Occipital lobe (tissue), 2 donors: ENCODE data around the gene FEZ2. TPM values are rescaled to one million over a fixed set of nuclear protein-coding genes. Genes with fewer than 3 reads are reported as not detected.

Source experiments
- DNase-seq: peaks from one replicate; lab custom pipeline; 2025; lab: John Stamatoyannopoulos, UW
- total RNA-seq: library from RNA; depleted of rRNA; stranded (reverse); fragments of >200 nt; gene quantifications from one replicate; pipeline ENCODE4 v1.2.3, GENCODE V29; 2014

Gene FEZ2
- total RNA-seq, 1 donor from 2014 or later = 54.3 TPM

DNA sequence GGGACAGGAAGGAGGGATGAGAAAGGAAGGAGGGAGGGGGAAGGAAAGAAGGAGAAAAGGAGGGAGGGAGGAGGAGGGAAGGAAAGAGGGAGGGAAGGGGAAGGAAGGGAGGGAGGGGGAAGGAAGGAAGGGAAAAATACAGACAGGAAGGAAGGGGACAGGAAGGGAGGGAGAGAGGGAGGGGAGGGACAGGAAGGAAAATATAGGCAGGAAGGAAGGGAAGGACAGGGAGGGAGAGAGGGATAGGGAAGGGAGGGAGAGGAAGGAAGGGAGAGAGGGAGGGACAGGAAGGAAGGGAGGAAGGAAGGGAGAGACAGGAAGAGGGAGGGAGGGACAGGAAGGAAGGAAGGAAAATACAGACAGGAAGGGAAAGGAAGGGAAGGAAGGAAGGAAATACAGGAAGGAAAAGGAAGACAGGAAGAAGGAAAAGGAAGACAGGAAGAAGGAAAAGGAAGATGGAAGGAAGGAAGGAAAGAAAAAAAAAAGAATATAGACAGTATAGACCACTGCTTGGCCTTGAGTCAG lies 63.6 kb downstream of the FEZ2 start:
- no peak for DNase-seq

DNA sequence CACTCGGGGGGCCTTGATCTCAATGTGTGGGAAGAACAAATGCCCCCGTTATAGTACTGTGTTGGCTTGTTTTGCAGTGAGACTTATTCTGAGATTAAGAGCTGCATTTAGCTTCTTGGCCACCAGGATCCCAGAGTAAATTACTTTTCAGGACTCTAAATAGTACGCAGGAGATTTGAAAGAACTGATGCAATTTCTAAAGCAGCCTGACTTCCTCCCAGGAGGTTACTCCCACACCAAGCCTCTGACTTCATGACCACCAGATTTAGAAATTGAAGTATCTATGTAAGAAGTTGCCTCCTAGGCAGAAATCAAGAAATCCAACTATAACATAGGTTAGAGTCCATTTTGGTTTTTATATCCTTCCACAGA lies 67.0 kb downstream of the FEZ2 start:
- DNase-seq = no peak

DNA sequence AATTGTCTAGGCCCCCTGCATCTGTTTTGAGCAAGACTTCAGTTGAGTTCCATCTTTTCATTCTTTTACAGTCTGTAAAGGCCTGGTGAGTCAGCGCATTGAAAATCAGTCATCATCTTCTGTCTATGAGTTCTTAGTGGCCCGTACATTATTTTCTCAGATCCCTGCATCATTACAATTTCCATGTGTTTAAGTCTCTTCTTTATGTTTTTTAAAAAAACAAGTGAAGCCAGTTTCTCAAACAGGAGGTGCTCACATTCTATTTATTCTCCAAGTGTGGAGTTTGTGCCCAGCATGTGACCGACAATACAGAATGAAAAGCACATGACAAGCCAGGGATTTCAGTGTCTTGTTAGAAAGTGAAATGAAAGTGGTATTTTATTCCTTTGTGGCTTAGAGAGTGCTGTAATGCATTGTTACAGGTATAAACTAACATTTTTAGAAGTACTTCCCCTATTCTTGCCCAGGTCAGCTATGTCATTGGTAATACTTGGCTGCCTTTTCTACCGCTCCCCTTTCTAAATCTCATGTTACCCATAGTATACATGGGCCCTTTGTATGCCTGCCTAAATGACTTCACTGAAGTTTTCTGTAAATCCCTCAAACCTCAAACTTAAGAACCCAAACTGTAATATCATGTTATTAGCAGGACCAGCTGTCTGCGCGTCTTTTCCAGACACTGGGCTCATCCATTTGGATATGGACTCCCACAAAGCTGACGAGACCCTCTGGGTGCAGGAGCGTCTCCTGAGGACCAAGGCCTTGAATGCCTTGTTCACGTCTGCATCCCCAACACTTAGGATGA lies 67.6 kb downstream of the FEZ2 start:
- DNase-seq = no peak

DNA sequence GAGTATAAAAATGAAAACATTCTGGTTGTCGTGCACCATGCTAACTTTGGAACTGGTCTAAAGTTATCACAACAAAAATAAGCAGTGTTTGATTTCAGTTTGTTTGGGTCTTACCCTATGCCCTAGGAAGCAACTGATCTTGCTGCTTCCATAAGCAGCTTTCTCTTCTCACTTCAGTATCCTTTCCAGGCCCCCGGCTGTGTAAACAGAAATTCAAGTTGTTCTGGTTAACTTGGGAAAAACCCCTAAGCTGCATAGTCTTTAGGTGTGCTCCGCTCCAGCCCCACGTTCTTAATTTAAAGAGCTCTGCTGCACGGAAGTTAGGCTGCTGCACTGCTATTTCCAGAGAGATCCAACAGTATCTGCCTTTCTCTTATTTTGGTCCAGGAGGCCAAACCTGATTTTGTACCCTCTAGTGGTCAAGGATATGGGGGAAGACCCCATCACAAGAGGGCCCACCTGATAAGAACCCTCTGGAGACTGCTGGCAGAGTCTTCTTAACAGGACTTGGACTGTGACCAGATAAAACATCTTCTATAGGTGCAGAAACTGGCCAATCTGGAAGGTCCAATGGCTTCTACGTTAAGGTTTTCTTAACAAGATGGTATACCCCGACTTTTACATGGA lies 69.1 kb downstream of the FEZ2 start:
- no peak for DNase-seq

DNA sequence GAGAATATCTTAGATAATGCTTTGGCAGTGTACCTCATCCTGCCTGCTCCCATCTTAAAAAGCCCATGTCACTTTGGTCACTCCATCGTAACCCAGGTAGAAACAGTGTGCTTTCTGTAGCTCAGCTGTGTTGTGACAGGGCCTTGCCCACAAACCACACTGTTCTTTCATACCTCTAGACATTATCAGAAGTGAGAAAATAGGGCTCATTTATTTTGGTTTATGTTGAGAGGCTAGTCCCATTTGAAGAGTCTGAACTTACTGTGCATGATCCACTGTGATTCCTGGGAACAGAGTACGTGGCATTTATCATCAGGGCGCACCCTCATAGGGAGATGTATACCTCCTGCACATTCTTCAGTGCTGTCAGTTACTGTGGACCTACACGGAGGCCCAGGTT lies 69.7 kb downstream of the FEZ2 start:
- DNase-seq = no peak

DNA sequence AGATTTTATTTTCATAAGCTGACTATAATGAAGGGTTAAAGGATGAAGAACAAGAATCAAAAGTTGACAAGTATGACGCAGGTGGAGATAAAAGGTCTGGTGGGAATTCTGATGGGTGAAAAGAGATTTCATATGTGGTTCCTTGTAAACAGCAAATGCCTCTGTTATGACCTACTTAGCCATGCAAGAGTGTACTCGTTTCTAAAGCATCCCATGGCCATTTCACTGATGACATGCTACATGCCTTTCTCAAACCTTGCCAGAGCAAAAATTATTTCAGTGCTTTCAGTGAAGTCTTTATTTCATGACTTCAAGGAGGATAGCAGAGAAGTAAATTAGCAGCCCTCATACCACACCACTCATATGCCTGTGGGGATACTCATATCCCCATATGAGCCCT lies 71.7 kb downstream of the FEZ2 start:
- DNase-seq = no peak

DNA sequence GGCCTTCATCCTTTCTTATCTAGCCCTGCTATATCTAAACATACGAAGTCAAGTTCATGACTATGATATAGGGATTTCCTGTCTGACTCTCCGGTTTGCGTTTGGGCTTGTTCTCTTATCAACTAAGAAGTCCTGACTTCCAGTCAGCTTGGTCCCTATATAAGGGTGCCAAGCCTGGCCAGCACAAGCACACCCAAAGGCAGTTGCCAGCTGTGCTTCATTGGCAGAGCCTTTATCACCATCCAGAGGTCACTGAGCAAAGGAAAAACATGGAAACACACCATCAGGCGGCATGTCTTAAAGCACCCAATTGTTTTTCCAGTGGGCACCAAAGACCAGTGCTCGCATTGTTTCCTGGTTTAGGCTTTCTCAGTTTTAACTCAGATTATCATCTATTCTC lies 72.7 kb downstream of the FEZ2 start:
- no peak for DNase-seq

DNA sequence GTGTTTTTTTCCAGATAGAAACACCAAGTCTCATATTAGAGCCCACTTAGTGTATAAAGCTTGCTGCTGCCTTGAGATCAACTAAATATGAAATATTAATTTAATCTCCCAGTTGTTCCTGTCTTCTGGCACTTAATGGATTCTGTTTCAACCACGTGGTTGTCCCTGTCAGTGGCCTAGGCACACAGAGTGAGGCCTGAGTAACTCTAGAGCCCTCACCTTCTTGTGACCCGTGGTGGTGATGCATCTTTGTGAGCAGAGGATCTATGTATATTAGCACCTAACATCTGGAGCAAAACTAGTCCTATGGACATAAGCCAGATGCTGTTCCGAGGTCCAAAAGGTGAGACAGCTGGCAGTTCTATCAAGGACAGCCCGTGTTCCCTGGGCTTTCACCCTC lies 74.8 kb downstream of the FEZ2 start:
- DNase-seq = no peak

DNA sequence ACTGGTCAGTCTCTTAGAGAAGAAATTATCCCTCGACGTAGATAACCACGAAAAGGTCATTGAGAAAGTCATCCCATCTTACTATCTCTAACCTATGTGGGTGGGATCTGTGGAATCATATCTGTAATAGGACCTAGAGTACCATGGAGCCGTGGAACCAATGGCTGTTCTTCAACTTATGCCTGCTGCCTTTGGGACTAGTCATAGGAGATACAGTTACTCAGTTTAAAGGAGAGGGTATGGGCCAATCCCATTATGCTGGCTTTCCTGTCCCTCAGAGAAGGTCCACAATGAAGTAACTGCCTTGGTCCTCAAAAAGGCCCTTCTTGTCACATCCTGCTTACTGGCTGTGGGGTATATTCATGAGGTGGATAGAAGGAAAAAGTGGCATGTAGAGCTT lies 77.5 kb downstream of the FEZ2 start:
- no peak for DNase-seq

DNA sequence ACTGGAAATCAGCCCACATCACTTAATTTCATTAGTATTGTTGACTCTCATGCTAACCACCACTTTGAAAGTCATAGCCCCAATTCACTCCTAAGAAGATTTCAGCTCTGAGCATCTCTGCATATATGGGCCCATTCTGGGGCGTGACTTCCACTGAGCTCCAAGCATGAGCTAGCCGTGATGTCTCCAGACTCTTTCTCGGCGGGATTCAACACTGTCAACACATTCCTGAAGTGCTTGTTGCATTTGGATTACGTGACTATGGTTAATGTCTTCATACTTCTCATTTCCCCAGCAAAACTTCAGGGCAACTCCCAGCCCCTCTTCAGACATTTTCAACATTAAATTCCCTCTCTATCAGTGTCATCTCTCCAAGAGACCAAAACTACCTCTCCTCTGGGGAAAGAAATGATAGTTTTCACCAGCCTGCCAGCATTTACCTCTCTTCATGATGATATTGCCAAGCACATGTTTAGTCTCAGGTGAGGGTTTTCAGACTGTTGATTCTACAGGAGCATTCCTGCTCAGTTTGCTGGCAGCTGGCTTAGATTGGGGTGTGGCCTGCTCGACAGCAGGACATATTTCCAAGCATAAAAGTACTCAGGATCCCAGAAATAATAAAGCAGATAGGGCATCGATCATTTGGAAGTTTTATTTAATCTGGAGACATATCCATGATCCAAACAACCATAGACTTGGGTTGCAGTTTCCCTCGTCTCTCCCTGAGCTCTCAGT lies 81.7 kb downstream of the FEZ2 start:
- no peak for DNase-seq

DNA sequence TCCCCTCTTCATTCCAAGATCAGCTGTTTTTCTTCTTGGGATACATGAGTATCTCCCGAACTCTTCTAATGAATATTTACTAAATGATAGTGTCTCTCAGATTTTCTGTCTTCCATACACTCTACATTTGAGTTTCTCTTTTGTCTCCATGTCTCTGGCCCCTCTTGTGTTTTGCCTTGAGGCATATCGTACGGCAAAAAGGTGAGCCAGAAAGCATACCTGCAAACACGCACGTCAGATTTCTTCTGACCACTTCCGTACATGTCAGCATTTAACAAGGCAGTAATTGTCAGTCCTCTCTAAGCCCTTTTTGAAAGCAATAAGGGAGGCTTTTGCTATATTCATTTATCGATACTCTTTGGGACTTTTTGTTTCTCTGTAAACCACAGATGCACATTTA lies 82.4 kb downstream of the FEZ2 start:
- no peak for DNase-seq

DNA sequence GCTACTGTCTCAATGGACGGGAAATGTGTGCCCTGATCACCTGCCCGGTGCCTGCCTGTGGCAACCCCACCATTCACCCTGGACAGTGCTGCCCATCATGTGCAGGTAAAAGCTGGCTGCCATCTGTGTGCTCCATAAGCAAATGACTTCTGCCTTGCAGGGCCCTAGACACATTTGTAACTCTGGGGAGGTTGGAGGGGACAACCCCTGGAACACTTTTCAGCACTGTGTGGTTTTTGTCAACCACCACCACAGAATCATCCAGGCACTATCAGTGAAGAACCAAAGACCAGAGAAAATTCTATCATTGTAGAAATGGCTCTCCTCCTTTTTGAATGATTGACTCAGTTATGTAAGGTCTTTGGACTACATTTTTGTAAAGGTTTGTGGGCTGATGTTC lies 84.3 kb downstream of the FEZ2 start:
- DNase-seq = no peak

DNA sequence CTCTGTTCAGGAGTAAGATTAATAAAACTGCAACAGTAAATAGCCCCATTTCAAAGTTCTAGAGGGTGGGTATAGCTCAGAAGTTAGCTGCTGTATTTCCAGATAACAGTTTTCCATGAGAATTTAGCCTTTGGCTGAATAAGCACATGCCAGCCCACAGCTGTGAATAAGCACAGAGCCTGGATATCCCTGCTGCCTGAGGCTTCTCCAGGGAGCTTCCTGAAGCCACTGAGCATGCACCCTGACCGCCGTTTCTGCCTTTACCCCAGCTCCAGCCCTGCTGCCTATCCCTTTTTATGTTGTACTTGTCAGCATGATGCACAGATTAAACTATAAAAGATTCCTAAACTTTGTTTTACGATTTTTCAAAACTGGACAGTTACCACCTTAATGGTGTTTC lies 85.3 kb downstream of the FEZ2 start:
- no peak for DNase-seq

DNA sequence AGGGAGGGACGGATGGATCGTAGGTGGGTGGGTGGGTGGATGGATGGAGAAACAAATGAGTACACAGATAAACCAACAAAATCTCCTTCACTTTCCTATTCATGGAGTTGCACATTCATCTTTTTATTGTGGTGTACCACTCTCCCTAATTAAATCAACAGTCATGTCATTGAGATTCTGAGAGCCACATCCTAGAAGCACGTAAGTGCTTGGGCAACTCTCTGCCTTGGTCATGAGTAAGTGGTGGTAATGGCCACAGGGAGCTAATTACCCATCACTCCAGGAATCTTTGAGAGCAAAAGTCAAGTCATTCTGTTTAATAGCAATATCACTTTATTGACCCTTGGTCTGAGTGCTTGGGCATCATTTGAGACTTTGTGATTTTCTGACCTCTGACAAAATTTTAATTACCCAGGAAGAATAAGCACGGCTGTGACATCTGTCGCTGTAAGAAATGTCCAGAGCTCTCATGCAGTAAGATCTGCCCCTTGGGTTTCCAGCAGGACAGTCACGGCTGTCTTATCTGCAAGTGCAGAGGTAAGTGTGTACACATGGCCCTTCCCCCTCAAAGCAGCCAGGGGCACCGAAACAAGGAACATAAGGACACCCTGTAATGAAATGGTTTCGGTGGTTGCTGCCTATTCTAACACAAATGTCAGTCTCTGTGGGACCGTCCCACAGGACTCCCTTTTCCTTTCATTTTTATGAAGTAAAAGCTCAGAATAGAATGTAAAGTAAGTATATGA lies 85.9 kb downstream of the FEZ2 start:
- no peak for DNase-seq

DNA sequence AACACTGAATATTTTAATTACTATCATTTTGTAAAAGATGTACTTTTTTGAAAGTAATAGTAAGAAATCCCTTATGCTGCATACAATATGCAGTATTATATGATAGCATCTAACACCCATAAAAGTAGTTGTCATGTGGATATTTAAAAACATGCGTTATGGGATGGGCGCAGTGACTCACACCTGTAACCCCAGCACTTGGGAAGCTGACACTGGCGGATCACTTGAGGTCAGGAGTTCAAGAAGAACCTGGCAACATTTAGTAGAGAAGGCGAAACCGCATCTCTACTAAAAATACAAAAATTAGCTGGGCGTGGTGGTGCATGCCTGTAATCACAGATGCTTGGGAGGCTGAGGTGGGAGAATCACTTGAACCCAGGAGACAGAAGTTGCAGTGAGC lies 88.9 kb downstream of the FEZ2 start:
- no peak for DNase-seq

DNA sequence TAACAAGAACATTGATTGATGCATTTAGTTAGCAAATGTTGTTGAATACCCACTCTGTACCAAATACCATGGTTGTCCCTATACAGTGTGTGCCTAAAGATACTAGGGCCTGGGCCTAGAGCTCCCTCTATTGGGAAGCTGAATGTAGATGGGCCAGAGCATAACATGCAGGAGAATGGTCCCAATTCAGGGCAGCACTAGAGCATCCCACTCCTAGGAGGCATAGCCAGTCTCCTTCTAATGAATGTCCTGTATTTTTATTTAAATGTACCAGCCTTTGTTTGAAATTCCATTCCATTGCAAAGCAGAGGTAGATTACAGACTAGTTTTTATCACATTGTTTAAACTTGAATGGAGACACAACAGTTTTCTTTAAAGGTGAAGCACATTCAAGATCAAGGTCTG lies 90.6 kb downstream of the FEZ2 start:
- no peak for DNase-seq

Other genes starting within 250 kb of the FEZ2 start
- 105 TPM for gene CRIM1, start 242.4 kb downstream of the FEZ2 start, total RNA-seq
- not detected for gene VIT, start 98.5 kb upstream of the FEZ2 start, total RNA-seq